ENCODE data around the gene MAEA. TPM values are rescaled to one million over a fixed set of nuclear protein-coding genes. Genes with fewer than 3 reads are reported as not detected.

The MAEA gene
- total RNA-seq, 2 donors from 2014 or later: 48.8 to 72.7 TPM

GRCh38 chr4:1338752-1339414 is 49.2 kb downstream of the MAEA start:
- no peak overlapping the region for H3K4me3 ChIP-seq (ENCODE audit: low read length)
- 96 to 97% methylated on average over 38 of the region's 38 CpGs for WGBS, 2 experiments (ENCODE audit: insufficient coverage in 1 of 2, insufficient read length in 1 of 2)
- Mint-ChIP-seq H3K27ac (no peak overlapping the region), H3K4me1 (no peaks in the 10 kb centered on the region), H3K9me3 (no peaks in the 10 kb centered on the region), H3K36me3 (ENCODE audit: low read depth) (peaks cover 62% of the 10 kb centered on the region), H3K27me3 (ENCODE audit: insufficient read depth) (peaks cover 1% of the 10 kb centered on the region), H3K4me3 (no peak overlapping the region)
- no peak overlapping the region for H3K9ac ChIP-seq (ENCODE audit: extremely low read depth, low read length, poor library complexity, severe bottlenecking)
- no peaks in the 10 kb centered on the region for H3K9me3 ChIP-seq (ENCODE audit: control insufficient read depth, low read length)
- no peak for DNase-seq
- TF ChIP-seq CTCF (conservative IDR thresholded peaks at IDR 0.05): no peak
- H3K27me3 ChIP-seq (ENCODE audit: control insufficient read depth, insufficient read depth, low read length, poor library complexity, severe bottlenecking): no peaks in the 10 kb centered on the region
- H3K27ac ChIP-seq (ENCODE audit: low read depth, low read length): no peak overlapping the region
- peaks cover 55% of the 10 kb centered on the region for H3K36me3 ChIP-seq (ENCODE audit: control insufficient read depth, insufficient read depth, low read length)
- H3K4me1 ChIP-seq (ENCODE audit: control insufficient read depth, insufficient read depth, low read length): no peaks in the 10 kb centered on the region

GRCh38 chr4:1339489-1339888 is 49.8 kb downstream of the MAEA start:
- TF ChIP-seq CTCF (conservative IDR thresholded peaks at IDR 0.05): no peak
- Mint-ChIP-seq H3K27ac (no peak overlapping the region), H3K36me3 (ENCODE audit: low read depth) (peaks cover 58% of the 10 kb centered on the region), H3K4me1 (peaks cover under 1% of the 10 kb centered on the region), H3K27me3 (ENCODE audit: insufficient read depth) (peaks cover 1% of the 10 kb centered on the region), H3K4me3 (no peak overlapping the region), H3K9me3 (no peaks in the 10 kb centered on the region)
- H3K4me1 ChIP-seq (ENCODE audit: control insufficient read depth, insufficient read depth, low read length): no peaks in the 10 kb centered on the region
- H3K9me3 ChIP-seq (ENCODE audit: control insufficient read depth, low read length): no peaks in the 10 kb centered on the region
- no peak overlapping the region for H3K9ac ChIP-seq (ENCODE audit: extremely low read depth, low read length, poor library complexity, severe bottlenecking)
- no peak for DNase-seq
- peaks cover 51% of the 10 kb centered on the region for H3K36me3 ChIP-seq (ENCODE audit: control insufficient read depth, insufficient read depth, low read length)
- no peak overlapping the region for H3K27ac ChIP-seq (ENCODE audit: low read depth, low read length)
- no peak overlapping the region for H3K4me3 ChIP-seq (ENCODE audit: low read length)
- H3K27me3 ChIP-seq (ENCODE audit: control insufficient read depth, insufficient read depth, low read length, poor library complexity, severe bottlenecking): no peaks in the 10 kb centered on the region
- WGBS, 2 experiments (ENCODE audit: insufficient coverage in 1 of 2, insufficient read length in 1 of 2): 96% methylated on average over 38 of the region's 38 CpGs

- peaks cover 1% of the 10 kb centered on the region for H3K27me3 Mint-ChIP-seq (ENCODE audit: insufficient read depth)
- peaks cover 43% of the 10 kb centered on the region for H3K36me3 ChIP-seq (ENCODE audit: control insufficient read depth, insufficient read depth, low read length)
- H3K27ac Mint-ChIP-seq: no peak overlapping the region
Measured at GRCh38 chr4:1340181-1340747, 50.6 kb downstream of the MAEA start.

More at GRCh38 chr4:1340181-1340747, 50.6 kb downstream of the MAEA start:
- 92 to 93% methylated on average over 22 to 29 of the region's 29 CpGs for WGBS, 2 experiments (ENCODE audit: insufficient coverage in 1 of 2, insufficient read length in 1 of 2)
- no peak overlapping the region for H3K9ac ChIP-seq (ENCODE audit: extremely low read depth, low read length, poor library complexity, severe bottlenecking)
- H3K4me1 ChIP-seq (ENCODE audit: control insufficient read depth, insufficient read depth, low read length): no peaks in the 10 kb centered on the region
- peaks cover 7% of the 10 kb centered on the region for H3K4me1 Mint-ChIP-seq
- no peaks in the 10 kb centered on the region for H3K27me3 ChIP-seq (ENCODE audit: control insufficient read depth, insufficient read depth, low read length, poor library complexity, severe bottlenecking)
- TF ChIP-seq CTCF (conservative IDR thresholded peaks at IDR 0.05): no peak
- no peaks in the 10 kb centered on the region for H3K9me3 ChIP-seq (ENCODE audit: control insufficient read depth, low read length)
- no peaks in the 10 kb centered on the region for H3K9me3 Mint-ChIP-seq
- no peak overlapping the region for H3K4me3 Mint-ChIP-seq
- H3K36me3 Mint-ChIP-seq (ENCODE audit: low read depth): peaks cover 54% of the 10 kb centered on the region
- no peak for DNase-seq
- no peak overlapping the region for H3K27ac ChIP-seq (ENCODE audit: low read depth, low read length)
- H3K4me3 ChIP-seq (ENCODE audit: low read length): no peak overlapping the region

Measured in endodermal cell (in vitro differentiated cells).